Lung (tissue), 12 donors: Measurements from ENCODE around the gene CDK19. TPM values are rescaled to one million over a fixed set of nuclear protein-coding genes. Genes with fewer than 3 reads are reported as not detected.

Experiments
- ATAC-seq: fragments of 200-7000 bp; cut with Tn5 transposase; one replicate; pipeline ENCODE4 v1.9.1; 2020; ENCODE audit warnings: moderate number of reproducible peaks; ENCODE audit not compliant: insufficient read depth, low FRiP score
- DNase-seq, 3 donors: peaks; one replicate each; pipeline ENCODE4 v3.0.0-alpha.2; 2013 to 2017
- H3K27ac ChIP-seq, 2 donors: one replicate each; pipeline ENCODE4 v1.5.1; 2013; ENCODE audit warnings: mild to moderate bottlenecking in 2 of 2, moderate library complexity in 2 of 2, control low read depth in 1 of 2, inconsistent platforms in 1 of 2, low read depth in 1 of 2, low read length in 1 of 2
- H3K27me3 ChIP-seq, 3 donors: one replicate each; pipeline ENCODE4 v1.5.1; 2013; ENCODE audit warnings: low read length in 2 of 3; ENCODE audit not compliant: control insufficient read depth in 3 of 3, insufficient read depth in 3 of 3
- H3K36me3 ChIP-seq, 4 donors: one replicate each; pipeline ENCODE4 v1.5.1; 2013; ENCODE audit warnings: low read length in 4 of 4, mild to moderate bottlenecking in 1 of 4, moderate library complexity in 1 of 4; ENCODE audit not compliant: control insufficient read depth in 4 of 4, insufficient read depth in 4 of 4
- H3K4me1 ChIP-seq, 5 donors: one replicate each; pipeline ENCODE4 v1.5.1; 2013; ENCODE audit warnings: low read length in 5 of 5, mild to moderate bottlenecking in 2 of 5, moderate library complexity in 1 of 5; ENCODE audit not compliant: control insufficient read depth in 5 of 5, insufficient read depth in 5 of 5
- H3K4me3 ChIP-seq: one replicate; pipeline ENCODE4 v1.5.1; 2013; ENCODE audit warnings: mild to moderate bottlenecking, control low read depth, moderate library complexity
- H3K9ac ChIP-seq, 2 donors: one replicate each; pipeline ENCODE4 v1.5.1; 2013; ENCODE audit warnings: low read length in 2 of 2, control low read depth in 1 of 2; ENCODE audit not compliant: insufficient read depth in 1 of 2
- H3K9me3 ChIP-seq, 4 donors: one replicate each; pipeline ENCODE4 v1.5.1; 2013; ENCODE audit warnings: low read length in 3 of 4, mild to moderate bottlenecking in 1 of 4, moderate library complexity in 1 of 4; ENCODE audit not compliant: control insufficient read depth in 4 of 4, insufficient read depth in 3 of 4
- CTCF ChIP-seq: IDR thresholded peaks from 2 replicates; pipeline ENCODE4 v1.5.1; 2012; ENCODE audit warnings: mild to moderate bottlenecking; ENCODE audit errors: control extremely low read depth, extremely low read depth
- WGBS, 2 donors: extraction: QIAGEN DNeasy Blood & Tissue Kit; methylation state at CpG; one replicate each; pipeline ENCODE4 v1.1.7; 2013; 5-methylcytosine and 5-hydroxymethylcytosine counted together
- polyA plus RNA-seq, 2 donors: library from polyadenylated mRNA; stranded (reverse); fragments of 200-250 nt; gene quantifications; one replicate each; pipeline ENCODE4 v1.2.1, GENCODE V29; 2013
- total RNA-seq, 2 donors: library from RNA; depleted of rRNA in 1 of 2; stranded (reverse); fragments of >200 nt in 1 of 2; gene quantifications; one replicate each; pipeline ENCODE4 v1.2.1, GENCODE V29; 2014 to 2021
- donor health status: control.
- donor health status: control.
- donor health status: Bipolar disorder and iron deficiency.
- donor health status: healthy.
- donor health status: DM: yes; HTN: yes; CAD: no.

CDK19 gene
- total and polyA plus RNA-seq, 4 donors, result 6.0 to 37.9 (median 10.4) TPM

GRCh38 chr6:110575925-110576463 lies 239.3 kb downstream of the CDK19 start:
- H3K27me3 ChIP-seq, result no peaks in the 10 kb centered on the region
- no peaks in the 10 kb centered on the region for H3K36me3 ChIP-seq
- ATAC-seq (no peak), DNase-seq (no peak)
- WGBS, 2 donors, result 78 to 88% methylated on average over 5 of the region's 5 CpGs
- no peak overlapping the region for H3K9ac ChIP-seq
- no peak overlapping the region for H3K4me3 ChIP-seq
- TF ChIP-seq CTCF, result no peak
- H3K27ac ChIP-seq, result no peak overlapping the region
- H3K9me3 ChIP-seq, result no peaks in the 10 kb centered on the region
- H3K4me1 ChIP-seq, result no peaks in the 10 kb centered on the region

GRCh38 chr6:110574817-110575216 lies 240.5 kb downstream of the CDK19 start:
- H3K27me3 ChIP-seq, result no peaks in the 10 kb centered on the region
- no peak overlapping the region for H3K27ac ChIP-seq
- H3K9ac ChIP-seq, result no peak overlapping the region
- H3K4me3 ChIP-seq, result no peak overlapping the region
- H3K36me3 ChIP-seq, result no peaks in the 10 kb centered on the region
- no peak for ATAC-seq
- 80 to 84% methylated on average over 3 of the region's 3 CpGs for WGBS, 2 donors
- H3K9me3 ChIP-seq, result no peaks in the 10 kb centered on the region
- no peaks in the 10 kb centered on the region for H3K4me1 ChIP-seq
- no peak for DNase-seq
- TF ChIP-seq CTCF, result no peak

- Histone ChIP-seq H3K36me3 (no peaks in the 10 kb centered on the region), H3K27ac (no peak overlapping the region), H3K4me1 (no peaks in the 10 kb centered on the region), H3K9me3 (no peaks in the 10 kb centered on the region), H3K9ac (no peak overlapping the region), H3K27me3 (no peaks in the 10 kb centered on the region), H3K4me3 (no peak overlapping the region)
- ATAC-seq, result no peak
- no peak for DNase-seq
- TF ChIP-seq CTCF, result no peak
- 50 to 82% methylated on average over 2 of the region's 2 CpGs for WGBS, 2 donors
These were observed 241.7 kb downstream of the CDK19 start for GRCh38 chr6:110573537-110573936.

GRCh38 chr6:110573136-110573535 lies 242.1 kb downstream of the CDK19 start:
- Histone ChIP-seq H3K27me3 (no peaks in the 10 kb centered on the region), H3K27ac (no peak overlapping the region), H3K36me3 (no peaks in the 10 kb centered on the region), H3K4me1 (no peaks in the 10 kb centered on the region), H3K9ac (no peak overlapping the region), H3K4me3 (no peak overlapping the region), H3K9me3 (no peaks in the 10 kb centered on the region)
- DNase-seq, result no peak
- ATAC-seq, result no peak
- no peak for TF ChIP-seq CTCF
